Measurements from ENCODE around the gene AP1G2. TPM values are rescaled to one million over a fixed set of nuclear protein-coding genes. Genes with fewer than 3 reads are reported as not detected.

The AP1G2 gene
- total and polyA plus RNA-seq, 4 donors, result 12.4 to 26.6 (median 17.3) TPM

DNA sequence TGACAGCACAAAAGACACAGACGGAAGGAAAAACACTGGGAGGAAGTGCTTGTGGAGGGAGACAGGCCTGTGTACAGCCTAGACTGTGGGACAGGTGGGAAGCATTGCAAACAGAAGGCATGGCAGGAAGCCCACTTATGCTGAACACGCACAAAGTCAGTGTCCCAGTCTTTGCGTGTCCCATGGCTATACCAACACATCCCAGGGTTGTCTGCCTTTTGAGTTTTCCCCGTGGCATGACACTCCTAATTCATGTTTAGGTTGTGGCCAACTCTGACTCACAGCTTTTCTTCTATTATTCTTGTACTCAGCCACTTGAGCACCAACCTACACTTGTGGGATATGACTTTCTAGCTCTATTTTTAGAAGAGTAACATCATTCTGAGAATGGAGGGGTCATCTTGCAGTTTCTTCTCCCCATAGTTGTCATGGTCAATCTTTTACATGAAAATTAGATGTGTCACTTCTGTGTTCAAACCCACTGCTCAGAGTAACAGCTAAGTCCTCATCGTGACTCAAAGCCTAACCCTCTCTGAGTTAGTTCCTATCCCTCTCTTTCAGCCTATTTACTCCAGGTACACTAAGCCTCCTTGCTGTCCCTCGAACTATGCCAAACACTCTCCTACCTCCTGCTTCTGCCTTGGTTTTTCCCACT is 38.5 kb upstream of the AP1G2 start:
- Histone ChIP-seq H3K27ac (ENCODE audit: low read depth in 1 of 2, low read length in 2 of 2) (no peak overlapping the region), H3K9me3 (ENCODE audit: control insufficient read depth in 4 of 4, low read length in 3 of 4) (no peaks in the 10 kb centered on the region), H3K36me3 (ENCODE audit: control insufficient read depth in 4 of 4, insufficient read depth in 3 of 4, low read depth in 1 of 4, low read length in 3 of 4) (no peaks in the 10 kb centered on the region), H3K4me3 (ENCODE audit: low read depth in 1 of 3, low read length in 3 of 3) (no peak overlapping the region), H3K9ac (ENCODE audit: low read depth in 1 of 2, low read length in 2 of 2) (no peak overlapping the region), H3K27me3 (ENCODE audit: control insufficient read depth in 4 of 4, insufficient read depth in 4 of 4, low read length in 3 of 4) (no peaks in the 10 kb centered on the region), H3K4me1 (ENCODE audit: control insufficient read depth in 4 of 4, insufficient read depth in 4 of 4, low read length in 3 of 4) (peaks cover 7 to 30% (median 26%) of the 10 kb centered on the region in 4 donors)
- TF ChIP-seq, protein P1, sequence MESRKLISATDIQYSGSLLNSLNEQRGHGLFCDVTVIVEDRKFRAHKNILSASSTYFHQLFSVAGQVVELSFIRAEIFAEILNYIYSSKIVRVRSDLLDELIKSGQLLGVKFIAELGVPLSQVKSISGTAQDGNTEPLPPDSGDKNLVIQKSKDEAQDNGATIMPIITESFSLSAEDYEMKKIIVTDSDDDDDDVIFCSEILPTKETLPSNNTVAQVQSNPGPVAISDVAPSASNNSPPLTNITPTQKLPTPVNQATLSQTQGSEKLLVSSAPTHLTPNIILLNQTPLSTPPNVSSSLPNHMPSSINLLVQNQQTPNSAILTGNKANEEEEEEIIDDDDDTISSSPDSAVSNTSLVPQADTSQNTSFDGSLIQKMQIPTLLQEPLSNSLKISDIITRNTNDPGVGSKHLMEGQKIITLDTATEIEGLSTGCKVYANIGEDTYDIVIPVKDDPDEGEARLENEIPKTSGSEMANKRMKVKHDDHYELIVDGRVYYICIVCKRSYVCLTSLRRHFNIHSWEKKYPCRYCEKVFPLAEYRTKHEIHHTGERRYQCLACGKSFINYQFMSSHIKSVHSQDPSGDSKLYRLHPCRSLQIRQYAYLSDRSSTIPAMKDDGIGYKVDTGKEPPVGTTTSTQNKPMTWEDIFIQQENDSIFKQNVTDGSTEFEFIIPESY (IDR thresholded peaks at IDR 0.05), result no peak
- TF ChIP-seq HNF4A (conservative IDR thresholded peaks at IDR 0.05) (no peak), RXRA (IDR thresholded peaks at IDR 0.05) (no peak)
- no peak for DNase-seq (ENCODE audit: low spot score)
- WGBS, result 85% methylated on average over 6 of the region's 6 CpGs

DNA sequence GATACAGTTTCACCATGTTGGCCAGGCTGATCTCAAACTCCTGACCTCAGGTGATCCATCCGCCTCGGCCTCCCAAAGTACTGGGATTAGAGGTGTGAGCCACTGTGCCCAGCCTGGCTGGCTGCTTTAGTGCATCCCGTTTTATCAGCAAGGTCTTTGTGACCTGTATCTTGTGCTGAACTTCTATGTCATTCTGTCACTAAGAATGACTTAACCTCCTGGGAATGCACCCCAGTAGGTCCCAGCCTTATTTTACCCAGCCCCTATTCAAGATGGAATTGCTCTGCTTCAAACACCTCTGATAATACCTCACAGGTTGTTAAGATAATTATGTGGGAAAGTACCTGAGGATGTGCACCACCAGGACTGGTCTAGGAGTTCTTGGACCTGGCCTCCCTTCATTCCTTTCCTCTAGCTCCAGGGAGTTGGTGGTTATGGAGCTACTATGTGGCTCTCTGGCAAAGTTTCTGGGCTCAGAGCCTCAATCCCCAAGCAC is 37.1 kb upstream of the AP1G2 start:
- Histone ChIP-seq H3K9me3 (ENCODE audit: control insufficient read depth in 4 of 4, low read length in 3 of 4) (no peaks in the 10 kb centered on the region), H3K4me3 (ENCODE audit: low read depth in 1 of 3, low read length in 3 of 3) (no peak overlapping the region), H3K36me3 (ENCODE audit: control insufficient read depth in 4 of 4, insufficient read depth in 3 of 4, low read depth in 1 of 4, low read length in 3 of 4) (no peaks in the 10 kb centered on the region), H3K27ac (ENCODE audit: low read depth in 1 of 2, low read length in 2 of 2) (no peak overlapping the region), H3K9ac (ENCODE audit: low read depth in 1 of 2, low read length in 2 of 2) (no peak overlapping the region), H3K27me3 (ENCODE audit: control insufficient read depth in 4 of 4, insufficient read depth in 4 of 4, low read length in 3 of 4) (no peaks in the 10 kb centered on the region), H3K4me1 (ENCODE audit: control insufficient read depth in 4 of 4, insufficient read depth in 4 of 4, low read length in 3 of 4) (peaks cover 3 to 17% (median 14%) of the 10 kb centered on the region in 4 donors)
- WGBS, result 94% methylated on average over 3 of the region's 3 CpGs
- TF ChIP-seq, protein P2, sequence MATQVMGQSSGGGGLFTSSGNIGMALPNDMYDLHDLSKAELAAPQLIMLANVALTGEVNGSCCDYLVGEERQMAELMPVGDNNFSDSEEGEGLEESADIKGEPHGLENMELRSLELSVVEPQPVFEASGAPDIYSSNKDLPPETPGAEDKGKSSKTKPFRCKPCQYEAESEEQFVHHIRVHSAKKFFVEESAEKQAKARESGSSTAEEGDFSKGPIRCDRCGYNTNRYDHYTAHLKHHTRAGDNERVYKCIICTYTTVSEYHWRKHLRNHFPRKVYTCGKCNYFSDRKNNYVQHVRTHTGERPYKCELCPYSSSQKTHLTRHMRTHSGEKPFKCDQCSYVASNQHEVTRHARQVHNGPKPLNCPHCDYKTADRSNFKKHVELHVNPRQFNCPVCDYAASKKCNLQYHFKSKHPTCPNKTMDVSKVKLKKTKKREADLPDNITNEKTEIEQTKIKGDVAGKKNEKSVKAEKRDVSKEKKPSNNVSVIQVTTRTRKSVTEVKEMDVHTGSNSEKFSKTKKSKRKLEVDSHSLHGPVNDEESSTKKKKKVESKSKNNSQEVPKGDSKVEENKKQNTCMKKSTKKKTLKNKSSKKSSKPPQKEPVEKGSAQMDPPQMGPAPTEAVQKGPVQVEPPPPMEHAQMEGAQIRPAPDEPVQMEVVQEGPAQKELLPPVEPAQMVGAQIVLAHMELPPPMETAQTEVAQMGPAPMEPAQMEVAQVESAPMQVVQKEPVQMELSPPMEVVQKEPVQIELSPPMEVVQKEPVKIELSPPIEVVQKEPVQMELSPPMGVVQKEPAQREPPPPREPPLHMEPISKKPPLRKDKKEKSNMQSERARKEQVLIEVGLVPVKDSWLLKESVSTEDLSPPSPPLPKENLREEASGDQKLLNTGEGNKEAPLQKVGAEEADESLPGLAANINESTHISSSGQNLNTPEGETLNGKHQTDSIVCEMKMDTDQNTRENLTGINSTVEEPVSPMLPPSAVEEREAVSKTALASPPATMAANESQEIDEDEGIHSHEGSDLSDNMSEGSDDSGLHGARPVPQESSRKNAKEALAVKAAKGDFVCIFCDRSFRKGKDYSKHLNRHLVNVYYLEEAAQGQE (IDR thresholded peaks at IDR 0.05), result no peak
- TF ChIP-seq RXRA (IDR thresholded peaks at IDR 0.05) (no peak), HNF4G (IDR thresholded peaks at IDR 0.05) (no peak), FOXA1 (IDR thresholded peaks at IDR 0.05) (no peak)
- TF ChIP-seq, protein P3, sequence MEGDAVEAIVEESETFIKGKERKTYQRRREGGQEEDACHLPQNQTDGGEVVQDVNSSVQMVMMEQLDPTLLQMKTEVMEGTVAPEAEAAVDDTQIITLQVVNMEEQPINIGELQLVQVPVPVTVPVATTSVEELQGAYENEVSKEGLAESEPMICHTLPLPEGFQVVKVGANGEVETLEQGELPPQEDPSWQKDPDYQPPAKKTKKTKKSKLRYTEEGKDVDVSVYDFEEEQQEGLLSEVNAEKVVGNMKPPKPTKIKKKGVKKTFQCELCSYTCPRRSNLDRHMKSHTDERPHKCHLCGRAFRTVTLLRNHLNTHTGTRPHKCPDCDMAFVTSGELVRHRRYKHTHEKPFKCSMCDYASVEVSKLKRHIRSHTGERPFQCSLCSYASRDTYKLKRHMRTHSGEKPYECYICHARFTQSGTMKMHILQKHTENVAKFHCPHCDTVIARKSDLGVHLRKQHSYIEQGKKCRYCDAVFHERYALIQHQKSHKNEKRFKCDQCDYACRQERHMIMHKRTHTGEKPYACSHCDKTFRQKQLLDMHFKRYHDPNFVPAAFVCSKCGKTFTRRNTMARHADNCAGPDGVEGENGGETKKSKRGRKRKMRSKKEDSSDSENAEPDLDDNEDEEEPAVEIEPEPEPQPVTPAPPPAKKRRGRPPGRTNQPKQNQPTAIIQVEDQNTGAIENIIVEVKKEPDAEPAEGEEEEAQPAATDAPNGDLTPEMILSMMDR (IDR thresholded peaks at IDR 0.05; ENCODE audit: low read depth, low read length, missing input control), result no peak
- no peak for DNase-seq (ENCODE audit: low spot score)

DNA sequence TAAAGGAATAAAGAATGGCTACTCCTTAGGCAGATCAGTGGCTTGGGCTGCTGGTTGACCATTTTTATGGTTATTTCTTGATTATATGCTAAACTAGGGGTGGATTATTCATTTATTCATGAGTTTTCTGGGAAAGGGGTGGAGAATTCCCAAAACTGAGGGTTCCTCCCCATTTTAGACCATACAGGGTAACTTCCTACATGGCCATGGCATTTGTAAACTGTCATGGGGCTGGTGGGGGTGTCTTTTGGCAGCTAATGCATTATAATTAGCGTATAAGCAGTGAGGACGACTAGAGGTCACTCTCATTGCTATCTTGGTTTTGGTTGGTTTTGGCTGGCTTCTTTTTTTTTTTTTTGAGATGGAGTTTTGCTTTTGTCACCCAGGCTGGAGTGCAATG is 36.6 kb upstream of the AP1G2 start:
- Histone ChIP-seq H3K9me3 (ENCODE audit: control insufficient read depth in 4 of 4, low read length in 3 of 4) (no peaks in the 10 kb centered on the region), H3K27ac (ENCODE audit: low read depth in 1 of 2, low read length in 2 of 2) (no peak overlapping the region), H3K27me3 (ENCODE audit: control insufficient read depth in 4 of 4, insufficient read depth in 4 of 4, low read length in 3 of 4) (no peaks in the 10 kb centered on the region), H3K4me3 (ENCODE audit: low read depth in 1 of 3, low read length in 3 of 3) (no peak overlapping the region), H3K4me1 (ENCODE audit: control insufficient read depth in 4 of 4, insufficient read depth in 4 of 4, low read length in 3 of 4) (peaks cover 0 to 11% (median 9%) of the 10 kb centered on the region in 4 donors), H3K9ac (ENCODE audit: low read depth in 1 of 2, low read length in 2 of 2) (no peak overlapping the region), H3K36me3 (ENCODE audit: control insufficient read depth in 4 of 4, insufficient read depth in 3 of 4, low read depth in 1 of 4, low read length in 3 of 4) (no peaks in the 10 kb centered on the region)
- WGBS, result 75% methylated on average over 2 of the region's 2 CpGs
- DNase-seq (ENCODE audit: low spot score), result no peak
- TF ChIP-seq FOXA2 (IDR thresholded peaks at IDR 0.05) (no peak), YY1 (IDR thresholded peaks at IDR 0.05) (no peak), RAD21 (IDR thresholded peaks at IDR 0.05) (no peak), HNF4G (IDR thresholded peaks at IDR 0.05) (no peak), JUND (IDR thresholded peaks at IDR 0.05) (no peak)
- TF ChIP-seq, protein P2 (IDR thresholded peaks at IDR 0.05), result no peak
- TF ChIP-seq, protein P1 (IDR thresholded peaks at IDR 0.05), result no peak
